GM20000 (cell line): ENCODE results near the gene MDFIC.

ENCODE experiments used
- DNase-seq: peaks from one replicate; pipeline ENCODE4 v3.0.0; 2012; ENCODE audit warnings: low spot score
- CTCF ChIP-seq: IDR thresholded peaks from 2 replicates; pipeline ENCODE4 v1.5.1; 2012; ENCODE audit warnings: mild to moderate bottlenecking, control low read depth; ENCODE audit errors: extremely low read depth, missing control alignments

The MDFIC gene

GRCh38 chr7:114917211-114917839 is 4.6 kb upstream of the MDFIC start:
- DNase-seq = no peak
- no peak for TF ChIP-seq CTCF

- no peak for TF ChIP-seq CTCF
- no peak for DNase-seq
Measured at GRCh38 chr7:114919587-114919986, 2.3 kb upstream of the MDFIC start.

GRCh38 chr7:114921631-114922025 is 266 bp upstream of the MDFIC start:
- no peak for DNase-seq
- no peak for TF ChIP-seq CTCF

- peak; percentile 74 for DNase-seq
Measured at GRCh38 chr7:114922652-114923402, 933 bp downstream of the MDFIC start.

GRCh38 chr7:114923403-114923713 is 1.5 kb downstream of the MDFIC start:
- no peak for TF ChIP-seq CTCF

More at GRCh38 chr7:114922652-114923402, 933 bp downstream of the MDFIC start:
- TF ChIP-seq CTCF = no peak

GRCh38 chr7:114924038-114924712 is 2.3 kb downstream of the MDFIC start:
- no peak for TF ChIP-seq CTCF
- no peak for DNase-seq

More at GRCh38 chr7:114923403-114923713, 1.5 kb downstream of the MDFIC start:
- DNase-seq = no peak

GRCh38 chr7:114925434-114925833 is 3.5 kb downstream of the MDFIC start:
- TF ChIP-seq CTCF = no peak
- no peak for DNase-seq
